ENCODE results near the gene GPR151.

The GPR151 gene

GRCh38 chr5:146494656-146495055 is 21.3 kb downstream of the GPR151 start:
- Histone ChIP-seq H4K20me1 (ENCODE audit: low read depth, low read length) (peaks cover 10% of the 10 kb centered on the region; the same call in 1 of the 2 replicates), H3K79me2 (ENCODE audit: insufficient read depth, low read length) (0 out of 2 replicates have a peak, but pooled peaks cover 4% of the 10 kb centered on the region), H3K36me3 (ENCODE audit: low read length) (peaks cover 54% of the 10 kb centered on the region), H3K9me3 (ENCODE audit: insufficient read depth, low read length) (no peaks in the 10 kb centered on the region), H3K27me3 (ENCODE audit: low read length) (no peaks in the 10 kb centered on the region), H3K9me2 (replicated peaks; ENCODE audit: insufficient read depth, low read length) (no peaks in the 10 kb centered on the region), H3K27ac (ENCODE audit: low read depth, low read length) (no peak overlapping the region), H3K9ac (ENCODE audit: low read length) (no peak overlapping the region), H3K4me2 (ENCODE audit: low read depth, low read length, poor library complexity, severe bottlenecking) (no peak overlapping the region), H2AFZ (ENCODE audit: low read depth, low read length, severe bottlenecking) (no peak overlapping the region), H3K4me3 (ENCODE audit: insufficient read depth, low read length, poor library complexity, severe bottlenecking) (no peak overlapping the region), H3F3A (ENCODE audit: insufficient read depth) (no peaks in the 10 kb centered on the region; the same call in 1 of the 2 replicates)
- TF ChIP-seq EZH2phosphoT487 (conservative IDR thresholded peaks at IDR 0.05; ENCODE audit: low read length), result no peak
- no peak for TF ChIP-seq CTCF (IDR thresholded peaks at IDR 0.05; ENCODE audit: insufficient read depth, low read length, poor library complexity, severe bottlenecking)

GRCh38 chr5:146490089-146490843 is 25.7 kb downstream of the GPR151 start:
- no peaks in the 10 kb centered on the region; the same call in 1 of the 2 replicates for H3F3A ChIP-seq (ENCODE audit: insufficient read depth)
- peaks cover 44% of the 10 kb centered on the region for H3K36me3 ChIP-seq (ENCODE audit: low read length)

GRCh38 chr5:146484714-146485391 is 31.1 kb downstream of the GPR151 start:
- H3K4me2 ChIP-seq (ENCODE audit: low read depth, low read length, poor library complexity, severe bottlenecking), result no peak overlapping the region
- TF ChIP-seq CTCF (IDR thresholded peaks at IDR 0.05; ENCODE audit: insufficient read depth, low read length, poor library complexity, severe bottlenecking) (no peak), EZH2phosphoT487 (conservative IDR thresholded peaks at IDR 0.05; ENCODE audit: low read length) (no peak)
- H3K27me3 ChIP-seq (ENCODE audit: low read length), result no peaks in the 10 kb centered on the region
- H3K79me2 ChIP-seq (ENCODE audit: insufficient read depth, low read length), result no peaks in the 10 kb centered on the region; the same call in 1 of the 2 replicates
- H3K9me2 ChIP-seq (replicated peaks; ENCODE audit: insufficient read depth, low read length), result no peaks in the 10 kb centered on the region
- no peaks in the 10 kb centered on the region for H3K9me3 ChIP-seq (ENCODE audit: insufficient read depth, low read length)
- no peak overlapping the region for H3K9ac ChIP-seq (ENCODE audit: low read length)
- H2AFZ ChIP-seq (ENCODE audit: low read depth, low read length, severe bottlenecking), result no peak overlapping the region
- H3F3A ChIP-seq (ENCODE audit: insufficient read depth), result no peaks in the 10 kb centered on the region
- H4K20me1 ChIP-seq (ENCODE audit: low read depth, low read length), result peaks cover 10% of the 10 kb centered on the region; the same call in 1 of the 2 replicates
- peaks cover 71% of the 10 kb centered on the region for H3K36me3 ChIP-seq (ENCODE audit: low read length)
- H3K27ac ChIP-seq (ENCODE audit: low read depth, low read length), result no peak overlapping the region
- no peak overlapping the region for H3K4me3 ChIP-seq (ENCODE audit: insufficient read depth, low read length, poor library complexity, severe bottlenecking)

More at GRCh38 chr5:146490089-146490843, 25.7 kb downstream of the GPR151 start:
- no peaks in the 10 kb centered on the region for H3K9me3 ChIP-seq (ENCODE audit: insufficient read depth, low read length)
- no peaks in the 10 kb centered on the region for H3K27me3 ChIP-seq (ENCODE audit: low read length)
- H3K27ac ChIP-seq (ENCODE audit: low read depth, low read length), result no peak overlapping the region
- 0 out of 2 replicates have a peak, but pooled peaks cover 3% of the 10 kb centered on the region for H4K20me1 ChIP-seq (ENCODE audit: low read depth, low read length)
- H3K4me2 ChIP-seq (ENCODE audit: low read depth, low read length, poor library complexity, severe bottlenecking), result no peak overlapping the region
- H3K79me2 ChIP-seq (ENCODE audit: insufficient read depth, low read length), result no peaks in the 10 kb centered on the region
- no peak overlapping the region for H3K4me3 ChIP-seq (ENCODE audit: insufficient read depth, low read length, poor library complexity, severe bottlenecking)
- H2AFZ ChIP-seq (ENCODE audit: low read depth, low read length, severe bottlenecking), result no peak overlapping the region
- no peak overlapping the region for H3K9ac ChIP-seq (ENCODE audit: low read length)
- H3K9me2 ChIP-seq (replicated peaks; ENCODE audit: insufficient read depth, low read length), result no peaks in the 10 kb centered on the region
- TF ChIP-seq EZH2phosphoT487 (conservative IDR thresholded peaks at IDR 0.05; ENCODE audit: low read length), result no peak
- TF ChIP-seq CTCF (IDR thresholded peaks at IDR 0.05; ENCODE audit: insufficient read depth, low read length, poor library complexity, severe bottlenecking), result no peak

Data from SU-DHL-6 (cell line).